Activated CD8-positive, alpha-beta memory T cell treated with anti-CD3 and anti-CD28 coated beads for 36 hours (primary cell): ENCODE data around the gene AOPEP. TPM values are rescaled to one million over a fixed set of nuclear protein-coding genes. Genes with fewer than 3 reads are reported as not detected.

Experiments used
- CTCF ChIA-PET: fragments of 350-600 bp; sonication (Branson Sonifier 250); formaldehyde crosslinking; loops from one replicate; lab custom pipeline; 2021; ENCODE audit warnings: antibody characterized with exemption; lab: Charles Lee
- POLR2A ChIA-PET: fragments of 350-600 bp; sonication (Branson Sonifier 250); formaldehyde crosslinking; loops from one replicate; lab custom pipeline; 2021; ENCODE audit warnings: antibody characterized with exemption; lab: Charles Lee
- total RNA-seq, 2 experiments: library from RNA; stranded (reverse); gene quantifications; one replicate each; pipeline ENCODE4 v1.2.3, GENCODE V29; 2021

The AOPEP gene
- total RNA-seq: 1 to 10 TPM; 7.4 to 7.8 TPM

DNA sequence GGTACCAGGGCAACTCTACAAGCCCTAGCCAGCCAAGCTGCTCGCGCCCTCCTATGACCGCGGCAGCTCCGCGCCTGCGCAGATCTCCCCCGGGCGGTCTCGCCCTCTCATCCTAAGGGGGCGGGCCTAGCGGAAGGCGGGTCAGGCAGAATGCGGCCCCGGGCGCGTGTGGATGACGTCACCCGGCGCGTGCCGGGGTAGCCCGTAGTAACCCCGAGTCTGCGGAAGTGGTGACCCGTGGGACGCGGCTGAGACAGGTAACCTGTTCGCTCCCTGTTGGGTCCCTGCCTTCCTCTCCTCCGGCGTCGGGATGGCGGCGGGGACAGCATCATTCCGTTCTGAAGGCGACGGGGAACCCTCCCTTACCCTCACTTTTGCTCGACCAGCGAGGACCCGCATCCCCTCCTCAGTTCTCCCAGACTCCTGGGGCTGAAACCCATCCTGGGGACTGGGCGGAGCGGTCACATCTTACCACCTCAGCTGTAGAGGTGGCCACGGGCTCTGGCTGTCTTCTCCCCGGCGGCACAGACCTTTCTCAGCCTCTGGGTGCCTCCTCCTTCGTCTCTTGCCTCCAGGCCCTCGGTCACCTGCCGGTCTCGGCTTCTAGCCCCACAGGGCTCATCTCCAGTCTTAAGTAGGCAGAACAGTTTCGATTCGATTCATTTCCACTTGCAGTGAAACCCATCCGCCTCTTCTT is at the start of gene AOPEP:
AOPEP (plus strand) TSS at position 205 of the 697 bp plus-strand sequence. CDS start 33,085 bp downstream, outside the sequence.
- ChIA-PET CTCF (interaction anchor here (0.6 kb wide), 1 partner anchor 174 kb away, joined by 3 read pairs; no protein-coding TSS in a partner anchor), POLR2A (interaction anchor here (0.7 to 1.1 kb wide), 4 partner anchors 21 to 441 kb away, joined by 3 to 7 read pairs (median 4); no protein-coding TSS in a partner anchor)

GRCh38 chr9:94677929-94678328 is 48.6 kb upstream of the AOPEP start:
- CTCF ChIA-PET: no interaction called here
- POLR2A ChIA-PET: no interaction called here

DNA sequence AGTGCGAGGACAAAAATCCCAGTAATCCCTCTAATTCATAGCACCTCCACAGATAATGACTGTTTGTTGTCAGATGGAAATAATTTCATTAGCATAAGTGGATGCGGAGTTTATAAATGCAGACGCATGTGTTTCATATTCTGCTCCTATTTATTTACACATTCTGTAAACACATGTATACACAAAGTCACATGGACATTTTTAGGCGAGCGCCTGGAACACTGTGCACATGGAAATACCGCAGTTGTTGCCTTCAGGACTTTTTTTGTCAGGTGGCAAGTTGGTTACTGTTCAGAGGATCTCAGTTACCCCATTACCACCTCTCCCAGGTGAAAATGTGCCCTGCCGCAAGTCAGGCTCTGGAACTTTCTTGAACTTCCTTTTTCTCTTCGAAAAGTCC is 46.9 kb upstream of the AOPEP start:
- ChIA-PET POLR2A (no interaction called here), CTCF (interaction anchor here (1.1 to 2.9 kb wide), 2 partner anchors 101 to 451 kb away, joined by 3 to 21 read pairs; no protein-coding TSS in a partner anchor)

DNA sequence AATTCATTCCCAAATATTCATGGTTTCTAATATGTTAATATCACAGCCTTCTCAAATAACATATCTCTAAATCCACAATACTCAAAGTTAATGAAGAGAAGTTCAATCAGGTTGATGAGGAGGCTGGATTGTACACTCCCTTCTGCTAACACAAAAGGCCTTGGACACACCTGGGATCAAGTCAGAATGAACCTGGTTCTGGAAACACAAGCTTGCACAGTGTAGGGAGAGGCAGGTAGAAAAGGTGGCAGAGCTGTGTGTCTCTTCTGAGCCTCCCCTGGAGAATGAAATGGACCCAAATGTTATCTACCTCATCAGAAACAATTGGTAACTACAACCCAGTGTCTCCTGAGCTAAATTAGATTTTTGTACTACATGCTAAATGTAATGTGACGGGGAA is 46.5 kb upstream of the AOPEP start:
- POLR2A ChIA-PET: no interaction called here

GRCh38 chr9:94680621-94681020 is 45.9 kb upstream of the AOPEP start:
- ChIA-PET CTCF (interaction anchor here (0.6 to 3.5 kb wide), 8 partner anchors 9 to 503 kb away, joined by 3 to 21 read pairs (median 5); no protein-coding TSS in a partner anchor), POLR2A (interaction anchor here (1.0 kb wide), 1 partner anchor 45 kb away, joined by 3 read pairs; no protein-coding TSS in a partner anchor)

More for the DNA sequence above, 46.5 kb upstream of the AOPEP start:
- CTCF ChIA-PET: interaction anchor here (1.1 to 3.5 kb wide), 3 partner anchors 100 to 451 kb away, joined by 3 to 21 read pairs (median 15); no protein-coding TSS in a partner anchor

GRCh38 chr9:94681508-94681907 is 45.0 kb upstream of the AOPEP start:
- CTCF ChIA-PET: interaction anchor here (0.6 to 3.5 kb wide), 18 partner anchors 9 to 1620 kb away, joined by 3 to 21 read pairs (median 4); no protein-coding TSS in a partner anchor
- POLR2A ChIA-PET: interaction anchor here (1.0 kb wide), 1 partner anchor 44 kb away, joined by 3 read pairs; no protein-coding TSS in a partner anchor

DNA sequence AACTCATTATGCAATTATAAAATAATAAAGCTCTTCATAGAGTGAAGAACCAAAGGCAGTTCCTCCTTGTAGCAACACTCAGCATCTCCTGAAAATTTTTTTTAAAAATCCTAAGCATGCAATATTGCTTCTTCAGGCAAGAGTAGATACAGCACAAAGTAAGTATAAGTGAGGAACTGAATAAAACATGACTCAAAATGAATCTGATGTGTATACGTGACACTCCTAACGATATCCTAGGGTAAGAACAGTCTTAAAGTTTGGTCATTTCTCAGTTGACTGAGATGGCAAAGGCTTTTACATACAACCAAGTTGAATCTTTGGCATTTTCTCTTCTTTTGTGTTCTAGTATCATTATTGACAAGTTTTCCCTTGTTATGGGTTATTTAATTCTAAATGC is 41.1 kb upstream of the AOPEP start:
- ChIA-PET CTCF (no interaction called here), POLR2A (no interaction called here)

DNA sequence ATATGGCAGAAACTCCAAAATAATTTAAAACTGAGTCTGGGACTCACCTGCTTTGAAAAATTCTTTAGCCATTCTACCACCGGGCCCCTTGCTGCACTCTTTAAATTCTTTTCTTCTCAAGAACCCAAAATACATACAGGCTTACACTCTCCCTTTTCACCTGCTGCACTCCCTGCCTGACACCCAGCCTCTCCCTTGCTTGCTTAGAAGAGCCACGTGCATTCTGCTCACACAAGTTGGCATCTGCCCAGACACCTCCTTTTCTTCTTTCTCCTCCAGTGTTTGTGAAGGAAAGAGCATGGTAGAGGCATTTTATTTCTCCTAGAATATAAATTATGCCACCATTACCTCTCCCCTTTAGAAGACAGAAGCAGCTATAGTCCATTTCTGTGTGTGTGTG is 39.0 kb upstream of the AOPEP start:
- ChIA-PET CTCF (no interaction called here), POLR2A (no interaction called here)

- POLR2A ChIA-PET: no interaction called here
- CTCF ChIA-PET: interaction anchor here (0.7 kb wide), 1 partner anchor 9 kb away, joined by 3 read pairs; no protein-coding TSS in a partner anchor
These were observed 36.2 kb upstream of the AOPEP start for GRCh38 chr9:94690344-94690743.

- CTCF ChIA-PET: no interaction called here
- POLR2A ChIA-PET: no interaction called here
These were observed 33.9 kb upstream of the AOPEP start for GRCh38 chr9:94692601-94693000.

- ChIA-PET CTCF (no interaction called here), POLR2A (no interaction called here)
These were observed 32.9 kb upstream of the AOPEP start for GRCh38 chr9:94693485-94694204.

DNA sequence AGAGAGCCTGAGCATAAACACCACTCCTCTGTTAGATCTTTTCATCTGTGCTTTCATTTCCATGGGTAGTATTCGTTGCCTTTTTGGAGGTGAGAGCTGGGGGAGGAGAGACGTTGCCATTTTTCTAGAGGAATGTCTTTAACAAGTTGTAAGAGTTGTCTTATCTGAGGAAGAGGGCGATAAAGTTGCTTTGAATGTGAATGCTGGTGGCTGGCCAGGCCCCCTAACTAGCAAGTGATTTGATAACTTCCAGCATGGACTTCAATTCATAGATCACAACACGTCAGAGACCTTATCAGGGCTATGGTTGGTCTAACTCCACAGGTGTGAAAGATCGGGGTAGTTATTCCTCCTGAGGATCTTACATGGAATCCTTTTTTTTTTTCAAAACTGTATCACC is 30.0 kb upstream of the AOPEP start:
- CTCF ChIA-PET: interaction anchor here (1.0 kb wide), 1 partner anchor 370 kb away, joined by 3 read pairs; no protein-coding TSS in a partner anchor
- POLR2A ChIA-PET: no interaction called here

DNA sequence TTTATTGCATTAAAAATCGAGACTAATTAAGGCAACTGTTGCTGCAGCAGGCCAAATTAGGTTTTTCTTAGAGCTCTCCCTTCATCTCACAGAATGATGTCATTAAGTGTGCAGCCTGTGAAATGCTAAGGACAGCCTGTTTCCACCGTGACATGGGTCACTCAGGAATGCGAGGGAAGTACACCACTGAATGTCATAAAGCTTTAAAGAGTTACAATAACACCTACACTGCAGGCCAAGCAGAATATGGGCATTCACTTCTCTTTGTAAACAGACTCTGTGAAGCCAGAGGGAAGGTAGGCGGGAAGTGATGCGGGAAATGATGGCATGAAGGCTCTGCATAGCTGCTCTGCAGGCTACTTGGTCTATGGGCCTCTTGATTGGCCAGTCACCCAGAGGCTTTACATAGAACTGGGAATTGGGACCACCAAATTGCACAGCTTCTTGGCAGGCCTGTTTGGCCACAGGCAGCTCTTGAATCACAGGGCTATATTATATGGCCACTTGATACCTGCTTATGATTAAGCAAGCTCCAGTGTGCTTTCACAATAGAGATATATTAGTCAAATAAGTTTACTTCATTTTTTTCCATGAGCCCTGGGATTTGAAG is 28.4 kb upstream of the AOPEP start:
- POLR2A ChIA-PET: no interaction called here
- CTCF ChIA-PET: no interaction called here

DNA sequence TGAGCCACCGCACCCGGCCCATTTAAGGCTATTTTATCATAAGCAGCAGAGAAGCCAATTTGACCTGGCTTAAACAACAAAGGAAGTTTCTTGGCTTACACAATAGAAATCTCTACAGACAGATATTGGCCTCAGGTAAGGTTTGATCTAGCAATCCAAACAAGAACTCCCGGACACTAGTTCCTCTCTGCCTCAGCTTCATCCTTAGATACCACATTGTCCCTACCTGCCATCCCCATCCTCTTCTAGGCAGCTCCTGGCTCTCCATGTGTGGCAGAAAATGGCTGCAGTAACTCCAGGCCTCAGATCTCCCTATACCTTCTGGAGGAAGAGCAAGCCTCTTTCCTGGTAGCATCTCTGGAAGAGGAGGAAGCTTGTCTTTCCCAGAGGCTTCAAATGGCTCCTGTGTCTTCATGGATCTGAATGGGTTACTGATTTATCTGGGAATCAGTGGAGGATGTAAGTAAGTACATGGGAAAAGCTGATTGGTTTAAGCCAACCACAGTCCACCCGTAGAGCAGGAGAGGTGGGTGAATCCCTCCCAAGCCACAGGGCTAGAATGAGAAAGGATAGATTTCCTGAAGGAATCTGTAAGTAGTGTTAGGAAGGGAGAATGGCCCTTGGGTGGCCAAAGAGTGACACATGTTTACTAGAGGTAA is 26.7 kb upstream of the AOPEP start:
- POLR2A ChIA-PET: no interaction called here
- CTCF ChIA-PET: no interaction called here

GRCh38 chr9:94700445-94700844 is 26.1 kb upstream of the AOPEP start:
- POLR2A ChIA-PET: no interaction called here
- CTCF ChIA-PET: no interaction called here

DNA sequence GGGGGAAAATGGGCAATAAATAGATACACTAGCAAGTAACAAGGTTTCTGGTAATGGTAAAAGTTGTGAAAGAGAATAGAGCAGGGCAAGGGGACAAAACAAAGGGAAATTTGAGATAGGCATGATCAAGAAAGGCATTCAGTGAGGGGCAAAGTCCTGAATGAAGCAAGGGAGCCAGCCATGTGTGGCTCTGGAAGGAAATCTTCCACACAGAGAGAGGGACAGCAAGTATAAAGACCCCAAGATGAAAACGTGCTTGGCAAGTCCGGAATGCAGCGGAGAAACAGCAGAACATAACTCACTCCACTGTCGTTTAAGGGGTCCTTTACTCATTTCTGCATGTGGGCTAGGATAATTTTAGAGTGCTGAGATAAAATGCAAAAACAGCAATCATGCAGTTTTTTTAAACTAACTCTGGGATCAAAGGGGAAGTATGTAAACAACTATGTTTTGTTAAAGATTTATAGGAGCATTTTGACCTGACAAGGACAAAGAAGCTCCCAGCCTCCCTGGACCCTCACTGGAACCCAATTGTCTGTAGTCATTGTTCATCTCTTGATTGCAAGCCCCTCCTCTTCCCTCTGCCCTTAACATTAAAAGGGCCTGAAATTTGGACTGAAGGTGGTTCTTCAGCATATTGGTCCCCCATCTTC is 22.9 kb upstream of the AOPEP start:
- ChIA-PET CTCF (no interaction called here), POLR2A (interaction anchor here (0.7 kb wide), 1 partner anchor 149 kb away, joined by 4 read pairs; the partner anchor contains the start of gene PCAT7)

DNA sequence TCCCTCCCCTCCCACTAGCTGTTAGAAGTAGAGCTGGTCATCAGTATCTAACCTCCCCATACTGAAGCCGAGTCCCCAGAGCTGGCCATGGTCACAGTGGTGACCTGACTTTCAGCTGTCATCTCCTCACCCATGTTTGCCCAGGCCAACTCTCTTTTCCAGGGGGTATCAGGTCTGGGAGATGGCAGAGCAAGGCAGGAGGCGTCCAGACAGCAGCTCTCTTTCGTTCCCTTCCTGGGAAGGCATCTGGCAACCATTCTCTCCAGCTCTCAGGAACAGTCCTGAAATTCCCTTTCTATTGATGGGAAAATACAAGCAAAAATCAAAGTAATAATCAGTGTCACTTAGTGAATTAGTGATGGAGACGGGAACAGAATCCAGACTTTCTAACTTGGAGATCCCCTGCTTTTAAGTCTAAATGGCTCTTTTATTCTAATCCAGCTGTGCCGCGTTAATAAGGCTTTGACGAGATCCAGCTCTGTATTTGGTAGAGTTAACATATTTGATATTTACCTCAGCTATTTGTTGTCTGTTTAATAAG is 21.3 kb upstream of the AOPEP start:
- POLR2A ChIA-PET: no interaction called here
- CTCF ChIA-PET: no interaction called here

- ChIA-PET CTCF (no interaction called here), POLR2A (no interaction called here)
These were observed 19.6 kb upstream of the AOPEP start for GRCh38 chr9:94706922-94707321.
